Measurements from ENCODE around the gene VOPP1.
A peak's percentile ranks its signal among the peaks of the same experiment; 100 is the strongest.

VOPP1 gene

GRCh38 chr7:55556031-55556430 is 16.3 kb downstream of the VOPP1 start:
- H3K27ac ChIP-seq: no peak overlapping the region
- no peak for TF ChIP-seq CTCF (conservative IDR thresholded peaks at IDR 0.05; ENCODE audit: low read depth)
- ChIA-PET CTCF (no interaction called here), POLR2A (ENCODE audit: low non-redundant PET) (no interaction called here)
- no peak for DNase-seq (ENCODE audit: low spot score)

- no peak for TF ChIP-seq CTCF (conservative IDR thresholded peaks at IDR 0.05; ENCODE audit: low read depth)
- DNase-seq (ENCODE audit: low spot score): no peak
- no peak overlapping the region for H3K27ac ChIP-seq
- POLR2A ChIA-PET (ENCODE audit: low non-redundant PET): no interaction called here
- CTCF ChIA-PET: interaction anchor here (0.7 kb wide), 1 partner anchor 29 kb away, joined by 3 read pairs; no protein-coding TSS in a partner anchor
Observed at GRCh38 chr7:55555160-55555559, 17.1 kb downstream of the VOPP1 start.

- H3K27ac ChIP-seq: no peak overlapping the region
- POLR2A ChIA-PET (ENCODE audit: low non-redundant PET): no interaction called here
- DNase-seq (ENCODE audit: low spot score): no peak
- no peak for TF ChIP-seq CTCF (conservative IDR thresholded peaks at IDR 0.05; ENCODE audit: low read depth)
- CTCF ChIA-PET: no interaction called here
Observed at GRCh38 chr7:55554038-55554437, 18.3 kb downstream of the VOPP1 start.

- POLR2A ChIA-PET (ENCODE audit: low non-redundant PET): no interaction called here
- no peak for DNase-seq (ENCODE audit: low spot score)
Observed at GRCh38 chr7:55553024-55553345, 19.3 kb downstream of the VOPP1 start.

GRCh38 chr7:55552320-55553023 is 19.8 kb downstream of the VOPP1 start:
- TF ChIP-seq CTCF (conservative IDR thresholded peaks at IDR 0.05; ENCODE audit: low read depth): no peak
- H3K27ac ChIP-seq: peak overlapping the region; percentile 27; the same call in 1 of the 2 replicates
- peak; percentile 89 for DNase-seq (ENCODE audit: low spot score)
- POLR2A ChIA-PET (ENCODE audit: low non-redundant PET): no interaction called here
- CTCF ChIA-PET: interaction anchor here (1.4 kb wide), 1 partner anchor 41 kb away, joined by 3 read pairs; no protein-coding TSS in a partner anchor

More at GRCh38 chr7:55553024-55553345, 19.3 kb downstream of the VOPP1 start:
- CTCF ChIA-PET: no interaction called here
- no peak for TF ChIP-seq CTCF (conservative IDR thresholded peaks at IDR 0.05; ENCODE audit: low read depth)
- no peak overlapping the region for H3K27ac ChIP-seq

GRCh38 chr7:55550841-55551537 is 21.3 kb downstream of the VOPP1 start:
- no peak for DNase-seq (ENCODE audit: low spot score)
- H3K27ac ChIP-seq: no peak overlapping the region
- POLR2A ChIA-PET (ENCODE audit: low non-redundant PET): no interaction called here
- TF ChIP-seq CTCF (conservative IDR thresholded peaks at IDR 0.05; ENCODE audit: low read depth): no peak
- CTCF ChIA-PET: interaction anchor here (0.6 to 1.4 kb wide), 3 partner anchors 19 to 101 kb away, joined by 3 to 4 read pairs (median 3); no protein-coding TSS in a partner anchor
